ENCODE measurements around the gene KRT76. TPM values are rescaled to one million over a fixed set of nuclear protein-coding genes. Genes with fewer than 3 reads are reported as not detected.
A peak's percentile ranks its signal among the peaks of the same experiment; 100 is the strongest.
"Not testable (repeated sequence)": the region's sequence is repeated elsewhere in the genome, so short reads cannot be mapped to it uniquely, and the experiment has no call there.

The KRT76 gene
- polyA plus RNA-seq, 1 donor from 2014 or later = not detected

GRCh38 chr12:52753283-52753682, 23.9 kb downstream of the KRT76 start:
- H3K9me3 Mint-ChIP-seq = no peaks in the 10 kb centered on the region

GRCh38 chr12:52752516-52752915, 24.6 kb downstream of the KRT76 start:
- H3K4me3 Mint-ChIP-seq = no peak overlapping the region
- no peaks in the 10 kb centered on the region for H3K4me1 Mint-ChIP-seq
- H3K9me3 Mint-ChIP-seq = no peaks in the 10 kb centered on the region
- peaks cover 4% of the 10 kb centered on the region for H3K27me3 Mint-ChIP-seq
- H3K36me3 Mint-ChIP-seq = no peaks in the 10 kb centered on the region
- no peak overlapping the region for H3K27ac Mint-ChIP-seq

More at GRCh38 chr12:52753283-52753682, 23.9 kb downstream of the KRT76 start:
- no peak overlapping the region for H3K4me3 Mint-ChIP-seq
- H3K27me3 Mint-ChIP-seq = peaks cover 4% of the 10 kb centered on the region
- H3K4me1 Mint-ChIP-seq = no peaks in the 10 kb centered on the region
- peak overlapping the region in 1 of 3 donors; percentile 22 for H3K27ac Mint-ChIP-seq
- no peaks in the 10 kb centered on the region for H3K36me3 Mint-ChIP-seq

- Mint-ChIP-seq H3K9me3 (no peaks in the 10 kb centered on the region), H3K36me3 (no peaks in the 10 kb centered on the region), H3K27ac (no peak overlapping the region), H3K27me3 (peaks cover 4% of the 10 kb centered on the region), H3K4me1 (no peaks in the 10 kb centered on the region), H3K4me3 (no peak overlapping the region)
Measured at GRCh38 chr12:52751795-52752194, 25.4 kb downstream of the KRT76 start.

- H3K4me1 Mint-ChIP-seq, H3K36me3 Mint-ChIP-seq, H3K27ac Mint-ChIP-seq, H3K9me3 Mint-ChIP-seq, H3K4me3 Mint-ChIP-seq, H3K27me3 Mint-ChIP-seq: not testable (repeated sequence)
Measured at GRCh38 chr12:52750532-52750931, 26.6 kb downstream of the KRT76 start.

- Mint-ChIP-seq H3K36me3 (no peaks in the 10 kb centered on the region), H3K4me3 (no peak overlapping the region), H3K4me1 (no peaks in the 10 kb centered on the region), H3K27me3 (peaks cover 4% of the 10 kb centered on the region), H3K27ac (no peak overlapping the region), H3K9me3 (no peaks in the 10 kb centered on the region)
Measured at GRCh38 chr12:52749827-52750226, 27.3 kb downstream of the KRT76 start.

GRCh38 chr12:52748578-52748977, 28.6 kb downstream of the KRT76 start:
- Mint-ChIP-seq H3K9me3 (peaks cover 0 to 3% (median 0%) of the 10 kb centered on the region in 3 donors), H3K27me3 (peaks cover 6% of the 10 kb centered on the region), H3K36me3 (no peaks in the 10 kb centered on the region), H3K27ac (no peak overlapping the region), H3K4me1 (no peaks in the 10 kb centered on the region), H3K4me3 (no peak overlapping the region)

- peaks cover 8% of the 10 kb centered on the region for H3K27me3 Mint-ChIP-seq
- no peak overlapping the region for H3K4me3 Mint-ChIP-seq
- H3K36me3 Mint-ChIP-seq = no peaks in the 10 kb centered on the region
- H3K4me1 Mint-ChIP-seq = no peaks in the 10 kb centered on the region
- no peak overlapping the region for H3K27ac Mint-ChIP-seq
- H3K9me3 Mint-ChIP-seq = peaks cover 0 to 3% (median 0%) of the 10 kb centered on the region in 3 donors
Measured at GRCh38 chr12:52745554-52745953, 31.6 kb downstream of the KRT76 start.

- no peak overlapping the region for H3K4me3 Mint-ChIP-seq
- no peaks in the 10 kb centered on the region for H3K4me1 Mint-ChIP-seq
- H3K27ac Mint-ChIP-seq = no peak overlapping the region
- H3K9me3 Mint-ChIP-seq = peaks cover 0 to 3% (median 0%) of the 10 kb centered on the region in 3 donors
- H3K36me3 Mint-ChIP-seq = no peaks in the 10 kb centered on the region
- peaks cover 13% of the 10 kb centered on the region for H3K27me3 Mint-ChIP-seq
Measured at GRCh38 chr12:52744493-52745156, 32.5 kb downstream of the KRT76 start.

- Mint-ChIP-seq H3K9me3 (peaks cover 0 to 3% (median 0%) of the 10 kb centered on the region in 3 donors), H3K36me3 (no peaks in the 10 kb centered on the region), H3K4me1 (no peaks in the 10 kb centered on the region), H3K4me3 (no peak overlapping the region), H3K27ac (no peak overlapping the region), H3K27me3 (peaks cover 14% of the 10 kb centered on the region)
Measured at GRCh38 chr12:52742822-52743457, 34.2 kb downstream of the KRT76 start.

GRCh38 chr12:52742196-52742580, 35.0 kb downstream of the KRT76 start:
- Mint-ChIP-seq H3K36me3 (no peaks in the 10 kb centered on the region), H3K27me3 (peaks cover 16% of the 10 kb centered on the region), H3K4me3 (no peak overlapping the region), H3K4me1 (no peaks in the 10 kb centered on the region), H3K27ac (no peak overlapping the region), H3K9me3 (peaks cover 0 to 3% (median 0%) of the 10 kb centered on the region in 3 donors)

- peaks cover 17% of the 10 kb centered on the region for H3K27me3 Mint-ChIP-seq
- H3K4me3 Mint-ChIP-seq = no peak overlapping the region
- no peaks in the 10 kb centered on the region for H3K36me3 Mint-ChIP-seq
- no peak overlapping the region for H3K27ac Mint-ChIP-seq
- no peaks in the 10 kb centered on the region for H3K4me1 Mint-ChIP-seq
- peaks cover 0 to 3% (median 0%) of the 10 kb centered on the region in 3 donors for H3K9me3 Mint-ChIP-seq
Measured at GRCh38 chr12:52741375-52742195, 35.6 kb downstream of the KRT76 start.

- Mint-ChIP-seq H3K4me1 (no peaks in the 10 kb centered on the region), H3K36me3 (no peaks in the 10 kb centered on the region), H3K4me3 (no peak overlapping the region), H3K27ac (no peak overlapping the region), H3K9me3 (peaks cover 0 to 3% (median 0%) of the 10 kb centered on the region in 3 donors), H3K27me3 (peaks cover 25% of the 10 kb centered on the region)
Measured at GRCh38 chr12:52740584-52740983, 36.6 kb downstream of the KRT76 start.

- Mint-ChIP-seq H3K4me3 (no peak overlapping the region), H3K4me1 (no peaks in the 10 kb centered on the region), H3K36me3 (no peaks in the 10 kb centered on the region), H3K27ac (no peak overlapping the region), H3K9me3 (peaks cover 0 to 3% (median 0%) of the 10 kb centered on the region in 3 donors), H3K27me3 (peaks cover 28% of the 10 kb centered on the region)
Measured at GRCh38 chr12:52739963-52740362, 37.2 kb downstream of the KRT76 start.

GRCh38 chr12:52735816-52736632, 41.1 kb downstream of the KRT76 start:
- H3K36me3 Mint-ChIP-seq = no peaks in the 10 kb centered on the region
- peaks cover 0 to 3% (median 0%) of the 10 kb centered on the region in 3 donors for H3K9me3 Mint-ChIP-seq
- no peak overlapping the region for H3K4me3 Mint-ChIP-seq
- H3K27me3 Mint-ChIP-seq = peaks cover 21% of the 10 kb centered on the region
- H3K27ac Mint-ChIP-seq = no peak overlapping the region
- H3K4me1 Mint-ChIP-seq = no peaks in the 10 kb centered on the region

- Mint-ChIP-seq H3K4me1 (no peaks in the 10 kb centered on the region), H3K4me3 (no peak overlapping the region), H3K9me3 (peaks cover 0 to 4% (median 0%) of the 10 kb centered on the region in 3 donors), H3K27me3 (peaks cover 26% of the 10 kb centered on the region), H3K36me3 (no peaks in the 10 kb centered on the region), H3K27ac (no peak overlapping the region)
Measured at GRCh38 chr12:52735106-52735505, 42.0 kb downstream of the KRT76 start.

Data from IgD-negative memory B cell (primary cell).